GM12873 (cell line): Measurements from ENCODE around the gene HCFC1R1.
A peak's percentile ranks its signal among the peaks of the same experiment; 100 is the strongest.

Experiments
- TF ChIP-seq, protein P1 (sequence below): IDR thresholded peaks from 2 replicates; pipeline ENCODE4 v1.5.1; 2012; ENCODE audit warnings: low read depth, mild to moderate bottlenecking, moderate library complexity, low read length, control low read depth; ENCODE audit not compliant: insufficient read depth; ENCODE audit errors: missing control alignments

Gene HCFC1R1

DNA sequence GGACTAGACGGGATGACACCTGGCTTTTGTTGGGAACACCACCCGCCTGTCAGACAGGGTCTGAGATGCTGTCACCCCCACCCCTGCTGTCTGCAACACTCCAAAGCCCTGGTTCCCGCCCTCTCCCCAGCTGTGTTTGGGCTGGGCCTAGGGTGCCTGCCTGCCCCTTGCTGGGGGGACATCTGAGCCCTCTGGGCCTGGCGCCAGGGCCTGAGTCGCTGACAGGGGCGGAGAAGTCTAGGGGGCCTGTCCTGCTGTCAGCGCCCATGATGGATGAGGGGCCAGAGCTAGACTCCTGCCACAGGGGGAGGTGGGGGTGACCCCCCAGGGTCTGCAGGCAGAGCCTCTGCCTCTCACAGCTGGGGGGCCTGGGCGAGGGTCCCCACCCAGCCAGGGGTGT lies 35.9 kb downstream of the HCFC1R1 start:
- TF ChIP-seq, protein P1, sequence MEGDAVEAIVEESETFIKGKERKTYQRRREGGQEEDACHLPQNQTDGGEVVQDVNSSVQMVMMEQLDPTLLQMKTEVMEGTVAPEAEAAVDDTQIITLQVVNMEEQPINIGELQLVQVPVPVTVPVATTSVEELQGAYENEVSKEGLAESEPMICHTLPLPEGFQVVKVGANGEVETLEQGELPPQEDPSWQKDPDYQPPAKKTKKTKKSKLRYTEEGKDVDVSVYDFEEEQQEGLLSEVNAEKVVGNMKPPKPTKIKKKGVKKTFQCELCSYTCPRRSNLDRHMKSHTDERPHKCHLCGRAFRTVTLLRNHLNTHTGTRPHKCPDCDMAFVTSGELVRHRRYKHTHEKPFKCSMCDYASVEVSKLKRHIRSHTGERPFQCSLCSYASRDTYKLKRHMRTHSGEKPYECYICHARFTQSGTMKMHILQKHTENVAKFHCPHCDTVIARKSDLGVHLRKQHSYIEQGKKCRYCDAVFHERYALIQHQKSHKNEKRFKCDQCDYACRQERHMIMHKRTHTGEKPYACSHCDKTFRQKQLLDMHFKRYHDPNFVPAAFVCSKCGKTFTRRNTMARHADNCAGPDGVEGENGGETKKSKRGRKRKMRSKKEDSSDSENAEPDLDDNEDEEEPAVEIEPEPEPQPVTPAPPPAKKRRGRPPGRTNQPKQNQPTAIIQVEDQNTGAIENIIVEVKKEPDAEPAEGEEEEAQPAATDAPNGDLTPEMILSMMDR = no peak

DNA sequence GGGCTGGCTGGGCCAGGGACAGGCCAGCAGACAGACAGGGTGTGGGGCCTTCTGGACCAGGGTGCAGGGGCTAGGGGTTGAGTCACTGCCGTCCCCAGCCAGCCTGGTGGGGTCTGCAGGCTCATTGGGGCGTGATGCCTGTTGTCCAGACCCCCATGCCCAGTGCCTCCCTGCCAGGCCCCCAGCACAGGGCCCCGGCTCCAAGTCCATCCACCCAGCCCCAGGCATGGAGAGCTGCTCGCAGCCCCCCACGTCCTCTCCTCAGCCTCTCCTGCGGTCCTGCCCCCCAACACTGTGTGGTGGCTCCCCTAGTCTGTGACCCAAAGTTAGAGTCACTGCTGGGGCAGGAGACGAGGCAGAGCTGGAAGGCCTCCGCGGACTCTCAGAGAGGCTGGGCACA lies 36.5 kb downstream of the HCFC1R1 start:
- TF ChIP-seq, protein P1 = no peak

DNA sequence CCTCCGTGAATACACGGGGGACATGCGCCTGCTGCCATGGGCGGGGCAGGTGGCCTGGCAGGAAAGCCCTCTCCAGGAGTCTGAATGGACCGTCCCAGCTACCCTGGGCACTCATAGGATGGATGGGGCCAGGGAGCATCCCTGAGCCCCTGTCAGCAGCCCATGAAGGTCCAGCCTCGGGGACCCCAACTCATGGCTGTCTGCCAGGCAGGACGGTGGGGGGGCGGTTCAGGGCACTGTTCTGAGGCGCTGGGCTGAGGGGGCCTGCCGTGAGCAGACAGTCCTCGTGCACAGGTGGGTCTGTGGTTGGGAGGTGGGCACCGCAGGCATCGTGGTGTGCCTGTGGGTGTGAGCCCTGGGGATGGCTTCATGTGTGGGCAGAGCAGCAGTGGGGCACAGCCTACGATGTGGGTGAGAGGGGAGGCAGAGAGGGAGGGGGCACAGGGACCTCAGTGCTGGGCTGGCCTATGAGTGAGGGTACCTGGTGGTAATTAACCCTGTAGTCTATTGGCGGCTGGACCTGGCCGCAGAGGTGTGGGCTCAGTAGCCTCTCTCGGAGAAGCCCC lies 37.0 kb downstream of the HCFC1R1 start:
- TF ChIP-seq, protein P1 = no peak

DNA sequence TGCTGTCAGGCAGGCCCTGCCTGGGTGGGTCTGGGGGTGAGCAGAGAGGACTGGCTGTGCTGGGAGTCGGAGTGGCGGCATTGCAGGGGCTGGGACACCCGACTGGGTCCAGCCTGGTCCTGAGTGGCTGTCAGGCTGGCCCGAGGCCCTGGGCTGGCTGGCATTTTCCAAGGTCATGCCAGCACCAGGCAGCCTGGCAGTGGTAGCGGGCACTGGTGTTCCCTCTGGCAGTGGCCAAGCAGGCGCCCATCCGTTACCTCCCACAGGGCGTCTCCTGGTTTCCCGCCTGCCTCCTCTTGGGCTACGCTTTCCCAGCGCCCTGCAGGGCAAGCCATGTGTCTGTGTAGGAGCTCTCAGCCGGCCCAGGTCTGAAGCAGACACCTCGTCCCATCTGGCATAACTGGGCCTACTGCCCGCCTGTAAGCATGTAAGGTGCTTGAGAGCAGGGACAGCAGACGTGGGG lies 37.8 kb downstream of the HCFC1R1 start:
- TF ChIP-seq, protein P1 = no peak

DNA sequence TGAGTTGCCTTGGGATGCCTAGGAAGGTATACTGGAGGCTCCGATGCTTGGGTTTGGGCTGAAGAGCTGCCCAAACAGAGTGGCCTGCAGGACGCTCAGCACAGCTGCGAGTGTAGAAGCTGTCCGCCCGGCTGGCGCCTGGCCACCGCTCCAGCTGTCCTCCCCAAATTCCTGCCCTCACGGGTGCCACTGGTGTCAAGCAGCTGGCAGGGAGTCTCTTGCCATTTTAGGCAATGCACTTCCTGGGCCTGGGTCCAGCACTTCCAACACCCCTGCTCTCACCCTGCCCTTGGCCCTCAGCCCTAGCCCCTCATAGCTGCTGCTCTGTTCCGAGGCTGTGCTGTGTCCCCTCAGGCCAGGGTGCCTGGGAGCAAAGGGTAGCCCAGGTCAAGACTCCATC lies 38.3 kb downstream of the HCFC1R1 start:
- TF ChIP-seq, protein P1 = no peak

DNA sequence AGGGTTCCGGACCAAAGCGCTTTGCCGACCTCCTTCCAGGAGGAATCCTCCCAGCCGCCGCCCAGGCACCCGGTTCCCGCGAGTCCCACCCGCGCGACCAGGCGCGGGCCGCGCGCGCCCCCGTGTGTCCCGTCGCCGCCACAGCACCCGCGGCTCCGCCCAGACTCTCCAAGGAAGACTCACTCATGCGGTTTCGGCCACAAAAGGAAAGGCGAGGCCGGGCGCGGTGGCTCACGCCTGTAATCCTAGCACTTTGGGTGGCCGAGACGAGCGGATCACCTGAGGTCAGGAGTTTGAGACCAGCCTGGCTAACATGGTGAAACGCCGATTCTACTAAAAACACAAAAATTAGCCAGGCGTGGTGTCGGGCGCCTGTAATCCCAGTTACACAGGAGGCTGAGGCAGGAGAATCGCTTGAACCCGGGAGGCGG lies 40.0 kb downstream of the HCFC1R1 start:
- TF ChIP-seq, protein P1 = peak; percentile 85

DNA sequence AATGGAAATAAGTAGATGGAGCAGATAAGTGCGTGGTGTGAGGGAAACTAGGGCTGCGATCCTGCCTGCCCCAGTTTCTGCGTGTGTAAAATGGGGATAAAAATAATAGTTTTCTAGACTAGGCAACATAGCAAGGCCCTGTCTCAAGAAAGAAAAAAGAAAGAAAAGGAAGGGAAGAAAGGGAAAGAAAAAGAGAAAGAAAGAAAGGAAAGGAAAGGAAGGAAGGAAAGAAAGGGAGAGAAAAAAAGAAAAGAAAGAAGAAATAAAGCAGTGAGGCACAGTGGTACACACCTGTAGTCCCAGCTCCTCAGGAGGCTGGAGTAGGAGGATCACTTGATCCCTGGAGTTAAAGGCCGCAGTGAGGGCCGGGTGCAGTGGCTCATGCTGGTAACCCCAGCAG lies 41.3 kb downstream of the HCFC1R1 start:
- TF ChIP-seq, protein P1 = no peak
